RWPE1 (cell line): ENCODE measurements around the gene LRP1B.

Experiments used
- CTCF ChIA-PET: fragments of 350-600 bp; sonication (Branson Sonifier 250); formaldehyde crosslinking; extraction: SDS; loops from one replicate; lab custom pipeline; 2021; lab: Yijun Ruan, JAX
- POLR2A ChIA-PET: fragments of 400-600 bp; formaldehyde crosslinking; extraction: SDS; loops from one replicate; lab custom pipeline; 2020; ENCODE audit warnings: antibody characterized with exemption; ENCODE audit not compliant: low non-redundant PET; lab: Yijun Ruan, JAX
- DNase-seq: peaks from one replicate; pipeline ENCODE4 v3.0.0; 2012; ENCODE audit warnings: low spot score
- H3K27ac ChIP-seq: fragments of 450-650 bp; 2 replicates; pipeline ENCODE4 v1.5.1; 2017
- CTCF ChIP-seq: fragments of 450-650 bp; conservative IDR thresholded peaks from 2 replicates; pipeline ENCODE4 v1.5.1; 2017; ENCODE audit warnings: low read depth, mild to moderate bottlenecking

LRP1B gene

GRCh38 chr2:141035846-141036420 lies 1094.9 kb downstream of the LRP1B start:
- no peak overlapping the region for H3K27ac ChIP-seq
- ChIA-PET POLR2A (no interaction called here), CTCF (interaction anchor here (0.7 kb wide), 1 partner anchor 45 kb away, joined by 3 read pairs; no protein-coding TSS in a partner anchor)
- no peak for TF ChIP-seq CTCF
- no peak for DNase-seq

- no peak for TF ChIP-seq CTCF
- ChIA-PET POLR2A (no interaction called here), CTCF (no interaction called here)
- DNase-seq: no peak
- no peak overlapping the region for H3K27ac ChIP-seq
These were observed 1101.3 kb downstream of the LRP1B start for GRCh38 chr2:141029428-141030078.

- no peak for DNase-seq
- TF ChIP-seq CTCF: no peak
- ChIA-PET POLR2A (no interaction called here), CTCF (no interaction called here)
- H3K27ac ChIP-seq: no peak overlapping the region
These were observed 1103.6 kb downstream of the LRP1B start for GRCh38 chr2:141027221-141027620.

GRCh38 chr2:141021611-141022010 lies 1109.2 kb downstream of the LRP1B start:
- CTCF ChIA-PET: no interaction called here
- no peak overlapping the region for H3K27ac ChIP-seq
- DNase-seq: no peak
- POLR2A ChIA-PET: no interaction called here
- no peak for TF ChIP-seq CTCF

- TF ChIP-seq CTCF: no peak
- no peak overlapping the region for H3K27ac ChIP-seq
- ChIA-PET POLR2A (no interaction called here), CTCF (no interaction called here)
- DNase-seq: peak; percentile 55
These were observed 1109.7 kb downstream of the LRP1B start for GRCh38 chr2:141021109-141021508.

GRCh38 chr2:141020346-141020745 lies 1110.5 kb downstream of the LRP1B start:
- CTCF ChIA-PET: no interaction called here
- peak; percentile 13 for DNase-seq
- no peak overlapping the region for H3K27ac ChIP-seq
- TF ChIP-seq CTCF: no peak
- POLR2A ChIA-PET: no interaction called here
